Cardiac muscle cell (in vitro differentiated cells and primary cell): Measurements from ENCODE around the gene PLAC1. TPM values are rescaled to one million over a fixed set of nuclear protein-coding genes. Genes with fewer than 3 reads are reported as not detected.

ENCODE experiments used
- DNase-seq, 2 donors: peaks; one replicate each; pipeline versions ENCODE4 v3.0.0 to v3.0.0-alpha.2; 2010 to 2017; ENCODE audit warnings: low read depth in 1 of 2, low spot score in 1 of 2
- H3K27ac ChIP-seq: fragments of 200-600 bp; sonication (generic); 2 replicates; pipeline ENCODE4 v1.5.1; 2016
- H3K27me3 ChIP-seq: fragments of 200-600 bp; sonication (generic); 2 replicates; pipeline ENCODE4 v1.6.0; 2016; ENCODE audit warnings: control low read depth
- H3K36me3 ChIP-seq: fragments of 200-600 bp; sonication (generic); 2 replicates; pipeline ENCODE4 v1.5.1; 2016; ENCODE audit warnings: control low read depth
- H3K4me1 ChIP-seq: fragments of 200-600 bp; sonication (generic); 2 replicates; pipeline ENCODE4 v1.8.1; 2017; ENCODE audit warnings: low read depth, mild to moderate bottlenecking, mixed run types
- H3K4me3 ChIP-seq: fragments of 200-600 bp; sonication (generic); 2 replicates; pipeline ENCODE4 v1.5.1; 2016; ENCODE audit warnings: mild to moderate bottlenecking
- H3K9me3 ChIP-seq: fragments of 200-600 bp; sonication (generic); 2 replicates; pipeline ENCODE4 v1.5.1; 2017; ENCODE audit warnings: low read depth, mild to moderate bottlenecking, control low read depth
- CTCF ChIP-seq: IDR thresholded peaks from 2 replicates; pipeline ENCODE4 v1.5.1; 2012; ENCODE audit warnings: low read depth, mild to moderate bottlenecking, low read length
- polyA plus RNA-seq: library from polyadenylated mRNA; unstranded; fragments of >200 nt; fragmentation: Nextera tagmentation; extraction: Ambion mirVana; gene quantifications from 2 replicates; pipeline ENCODE4 v1.2.1, GENCODE V29; 2016
- total RNA-seq: library from RNA; depleted of rRNA; stranded (reverse); fragments of >200 nt; gene quantifications from 2 replicates; pipeline ENCODE4 v1.2.3, GENCODE V29; 2016

Gene PLAC1
- total and polyA plus RNA-seq, 2 experiments from 2014 or later, result 1.2 to 2.0 TPM

- no peak for TF ChIP-seq CTCF
- Histone ChIP-seq H3K4me3 (no peak overlapping the region), H3K27ac (peak overlapping the region; percentile 89), H3K4me1 (peaks cover 22% of the 10 kb centered on the region), H3K36me3 (no peaks in the 10 kb centered on the region), H3K27me3 (no peaks in the 10 kb centered on the region), H3K9me3 (no peaks in the 10 kb centered on the region)
- peak in 1 of 2 donors; percentile 85 for DNase-seq
Measured at GRCh38 chrX:134537179-134537955, 120.9 kb downstream of the PLAC1 start.

- Histone ChIP-seq H3K4me1 (peaks cover 22% of the 10 kb centered on the region), H3K9me3 (no peaks in the 10 kb centered on the region), H3K27ac (no peak overlapping the region), H3K27me3 (no peaks in the 10 kb centered on the region), H3K36me3 (no peaks in the 10 kb centered on the region), H3K4me3 (no peak overlapping the region)
- peak in 1 of 2 donors; percentile 35 for DNase-seq
- no peak for TF ChIP-seq CTCF
Measured at GRCh38 chrX:134533952-134534351, 124.3 kb downstream of the PLAC1 start.

- H3K4me1 ChIP-seq, result peaks cover 17% of the 10 kb centered on the region
- no peaks in the 10 kb centered on the region for H3K36me3 ChIP-seq
- no peak overlapping the region for H3K27ac ChIP-seq
- H3K27me3 ChIP-seq, result no peaks in the 10 kb centered on the region
- H3K9me3 ChIP-seq, result no peaks in the 10 kb centered on the region
- no peak for DNase-seq
- TF ChIP-seq CTCF, result no peak
- H3K4me3 ChIP-seq, result no peak overlapping the region
Measured at GRCh38 chrX:134533352-134533751, 124.9 kb downstream of the PLAC1 start.

GRCh38 chrX:134530845-134531244 is 127.4 kb downstream of the PLAC1 start:
- no peaks in the 10 kb centered on the region for H3K27me3 ChIP-seq
- no peaks in the 10 kb centered on the region for H3K9me3 ChIP-seq
- H3K4me1 ChIP-seq, result no peaks in the 10 kb centered on the region
- H3K36me3 ChIP-seq, result no peaks in the 10 kb centered on the region
- H3K27ac ChIP-seq, result no peak overlapping the region
- no peak for DNase-seq
- no peak for TF ChIP-seq CTCF
- no peak overlapping the region for H3K4me3 ChIP-seq

GRCh38 chrX:134529481-134529880 is 128.8 kb downstream of the PLAC1 start:
- no peaks in the 10 kb centered on the region for H3K36me3 ChIP-seq
- H3K9me3 ChIP-seq, result no peaks in the 10 kb centered on the region
- no peak for TF ChIP-seq CTCF
- H3K4me1 ChIP-seq, result no peaks in the 10 kb centered on the region
- H3K27ac ChIP-seq, result no peak overlapping the region
- no peak for DNase-seq
- no peaks in the 10 kb centered on the region for H3K27me3 ChIP-seq
- no peak overlapping the region for H3K4me3 ChIP-seq
